Fibroblast of skin of left biceps (primary cell): ENCODE results near the gene CLINT1.
"Not testable (repeated sequence)": the region's sequence is repeated elsewhere in the genome, so short reads cannot be mapped to it uniquely, and the experiment has no call there.

Experiments
- DNase-seq, 2 experiments: peaks; one replicate each; pipeline ENCODE4 v3.0.0-alpha.2; 2013; ENCODE audit warnings: low read depth in 2 of 2

Gene CLINT1

GRCh38 chr5:157862183-157862851 lies 3.4 kb upstream of the CLINT1 start:
- DNase-seq, result no peak

GRCh38 chr5:157860898-157861890 lies 2.2 kb upstream of the CLINT1 start:
- no peak for DNase-seq

- DNase-seq, result no peak
These were observed 256 bp upstream of the CLINT1 start for GRCh38 chr5:157859227-157859575.

- DNase-seq, result no peak
These were observed 974 bp downstream of the CLINT1 start for GRCh38 chr5:157857816-157858526.

GRCh38 chr5:157855404-157855994 lies 3.4 kb downstream of the CLINT1 start:
- peak in 1 of 2 experiments; percentile 22 for DNase-seq

GRCh38 chr5:157853365-157853764 lies 5.6 kb downstream of the CLINT1 start:
- DNase-seq, result not testable (repeated sequence)

- DNase-seq, result no peak
These were observed 12.9 kb downstream of the CLINT1 start for GRCh38 chr5:157845914-157846598.

- DNase-seq, result no peak
These were observed 16.2 kb downstream of the CLINT1 start for GRCh38 chr5:157842787-157843186.

- no peak for DNase-seq
These were observed 16.8 kb downstream of the CLINT1 start for GRCh38 chr5:157842185-157842584.

GRCh38 chr5:157839157-157839795 lies 19.7 kb downstream of the CLINT1 start:
- no peak for DNase-seq

- DNase-seq, result no peak
These were observed 22.7 kb downstream of the CLINT1 start for GRCh38 chr5:157836121-157836753.

- no peak for DNase-seq
These were observed 23.9 kb downstream of the CLINT1 start for GRCh38 chr5:157835041-157835440.

- no peak for DNase-seq
These were observed 29.9 kb downstream of the CLINT1 start for GRCh38 chr5:157828944-157829639.

- no peak for DNase-seq
These were observed 30.6 kb downstream of the CLINT1 start for GRCh38 chr5:157828105-157828943.

- DNase-seq, result peak; percentile 9 to 12
These were observed 31.5 kb downstream of the CLINT1 start for GRCh38 chr5:157827423-157827822.

- DNase-seq, result no peak
These were observed 35.3 kb downstream of the CLINT1 start for GRCh38 chr5:157823655-157824054.

GRCh38 chr5:157821822-157822622 lies 36.9 kb downstream of the CLINT1 start:
- DNase-seq, result no peak

GRCh38 chr5:157821405-157821804 lies 37.5 kb downstream of the CLINT1 start:
- no peak for DNase-seq
